Astrocyte of the spinal cord (primary cell): Measurements from ENCODE around the gene NUDT2.
A peak's percentile ranks its signal among the peaks of the same experiment; 100 is the strongest.
"Not testable (repeated sequence)": the region's sequence is repeated elsewhere in the genome, so short reads cannot be mapped to it uniquely, and the experiment has no call there.

Source experiments
- DNase-seq: peaks from one replicate; pipeline ENCODE4 v3.0.0; 2011; ENCODE audit warnings: low read depth, low spot score
- H3K4me3 ChIP-seq: 2 replicates; pipeline ENCODE4 v1.5.1; 2011; ENCODE audit warnings: low read depth, mild to moderate bottlenecking, low read length, moderate library complexity
- CTCF ChIP-seq: IDR thresholded peaks from 2 replicates; pipeline ENCODE4 v1.5.1; 2012; ENCODE audit warnings: low read depth, mild to moderate bottlenecking, low read length, inconsistent platforms
- in situ Hi-C: cut with HindIII; loops from 2 replicates; pipeline ENCODE4 v1.10.0; 2017; ENCODE audit warnings: low sequenced_read_pairs

The NUDT2 gene

GRCh38 chr9:34334916-34335315 is 5.5 kb downstream of the NUDT2 start:
- in situ Hi-C loops = no loop called here

GRCh38 chr9:34335376-34335775 is 6.0 kb downstream of the NUDT2 start:
- in situ Hi-C loops = no loop called here
- no peak overlapping the region for H3K4me3 ChIP-seq
- no peak for TF ChIP-seq CTCF
- DNase-seq = no peak

More at GRCh38 chr9:34334916-34335315, 5.5 kb downstream of the NUDT2 start:
- no peak overlapping the region for H3K4me3 ChIP-seq
- DNase-seq = no peak
- no peak for TF ChIP-seq CTCF

GRCh38 chr9:34337403-34337802 is 8.0 kb downstream of the NUDT2 start:
- in situ Hi-C loops = no loop called here
- peak; percentile 36 for TF ChIP-seq CTCF
- DNase-seq = peak; percentile 12

GRCh38 chr9:34338079-34338478 is 8.7 kb downstream of the NUDT2 start:
- H3K4me3 ChIP-seq, in situ Hi-C loops: not testable (repeated sequence)

More at GRCh38 chr9:34337403-34337802, 8.0 kb downstream of the NUDT2 start:
- H3K4me3 ChIP-seq = no peak overlapping the region

GRCh38 chr9:34338665-34339385 is 9.5 kb downstream of the NUDT2 start:
- no peak for DNase-seq
- no peak overlapping the region for H3K4me3 ChIP-seq
- TF ChIP-seq CTCF = no peak
- in situ Hi-C loops = no loop called here

More at GRCh38 chr9:34338079-34338478, 8.7 kb downstream of the NUDT2 start:
- DNase-seq = not testable (repeated sequence)

GRCh38 chr9:34341659-34342295 is 12.4 kb downstream of the NUDT2 start:
- DNase-seq = no peak
- H3K4me3 ChIP-seq = no peak overlapping the region
- TF ChIP-seq CTCF = no peak
- in situ Hi-C loops = no loop called here

- no peak overlapping the region for H3K4me3 ChIP-seq
- in situ Hi-C loops = no loop called here
- no peak for TF ChIP-seq CTCF
- DNase-seq = peak; percentile 9
These were observed 13.7 kb downstream of the NUDT2 start for GRCh38 chr9:34343090-34343489.
